GM21390 (cell line): ENCODE data around the gene PTGES.

Source experiments
- ATAC-seq: cut with Tn5 transposase; IDR thresholded peaks from one replicate; pipeline ENCODE4 v1.9.1; 2021; ENCODE audit not compliant: unreplicated experiment

PTGES gene

DNA sequence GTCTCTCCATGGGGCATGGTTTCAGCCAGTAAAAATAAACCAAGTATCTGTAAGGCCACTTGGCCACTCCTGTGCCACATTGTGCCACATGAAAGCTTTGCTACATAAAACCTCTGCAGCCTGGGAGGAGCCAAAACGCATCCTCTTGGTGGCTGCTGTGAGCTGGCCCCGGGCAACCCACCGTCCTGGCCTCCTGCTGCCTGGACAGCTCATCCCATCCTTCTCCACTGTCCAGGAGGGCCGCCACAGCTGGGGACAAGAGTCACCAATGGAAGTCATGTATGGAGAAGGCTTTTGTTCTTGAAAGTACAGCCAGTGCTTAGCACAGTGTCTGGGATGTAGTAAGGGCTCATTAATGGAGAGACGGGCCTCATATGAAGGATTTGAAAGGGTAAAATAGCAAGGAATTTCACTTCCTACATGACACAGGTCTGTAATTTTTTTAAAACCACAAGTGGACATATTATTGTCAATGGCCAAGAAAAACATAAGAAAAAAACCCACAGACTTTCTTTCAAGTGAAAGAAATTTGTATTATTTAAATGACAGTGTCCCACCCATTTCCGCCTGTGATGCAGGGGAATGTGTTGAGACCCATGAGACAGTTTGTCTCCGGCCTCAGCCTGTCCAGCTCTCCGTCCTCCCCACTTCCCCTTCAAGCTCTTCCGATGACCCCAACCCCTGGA lies 6.6 kb downstream of the PTGES start:
- no peak for ATAC-seq

DNA sequence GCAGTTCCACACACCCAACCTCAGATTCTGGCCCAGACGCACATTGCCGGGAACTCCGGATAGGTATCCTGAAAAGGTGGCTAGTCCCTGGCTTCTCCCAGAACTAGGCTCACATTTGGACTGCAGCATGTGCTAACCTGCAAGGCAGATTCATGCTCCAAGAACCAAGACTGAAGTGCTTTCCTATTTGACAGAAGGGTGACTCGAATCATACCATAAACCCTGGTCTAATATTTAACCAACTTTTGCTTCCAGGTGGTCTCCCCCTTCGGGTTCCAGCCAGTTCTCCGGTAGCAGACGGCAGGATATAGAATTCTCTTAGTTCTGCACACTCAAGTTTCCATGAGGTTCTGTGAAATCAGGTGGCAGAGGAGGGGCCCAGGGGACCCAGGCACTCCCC lies 7.6 kb downstream of the PTGES start:
- no peak for ATAC-seq

DNA sequence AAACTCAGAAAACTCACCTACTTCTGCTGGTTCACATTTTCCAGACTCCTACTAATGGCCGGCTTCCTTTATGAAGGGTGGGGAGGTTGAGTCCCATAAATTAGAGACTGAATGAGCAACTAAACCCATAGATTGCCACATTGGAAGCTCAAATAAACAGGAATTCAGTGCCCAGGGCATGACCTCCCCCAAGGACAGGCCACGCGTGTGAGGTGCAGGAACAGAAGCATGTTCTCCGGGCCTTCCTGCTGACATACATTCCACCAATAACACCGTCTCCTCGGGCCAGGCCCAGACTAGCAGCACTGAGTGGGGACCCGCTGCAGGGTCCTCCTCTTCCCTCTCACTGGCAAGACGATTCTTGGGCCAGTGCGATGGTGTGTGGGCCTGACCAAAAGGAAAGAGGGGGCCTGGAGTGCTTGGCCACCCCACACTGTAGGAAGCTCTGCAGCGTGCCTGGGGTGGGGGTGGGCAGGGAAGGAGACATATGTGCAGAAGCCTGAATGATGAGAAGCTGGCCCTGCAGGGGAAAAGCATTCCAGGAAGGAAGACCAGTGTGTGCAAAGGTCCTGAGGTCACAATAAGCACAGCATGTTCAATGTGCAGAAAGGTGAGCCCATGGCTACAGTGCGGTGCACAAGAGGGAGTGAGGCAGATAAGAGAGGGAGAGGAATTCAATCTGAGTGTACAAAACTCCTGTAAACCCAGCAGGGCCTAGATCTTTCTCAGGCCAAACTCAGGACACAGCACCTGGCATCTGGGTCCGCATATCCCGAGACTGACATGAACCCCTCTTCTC lies 12.0 kb downstream of the PTGES start:
- no peak for ATAC-seq

DNA sequence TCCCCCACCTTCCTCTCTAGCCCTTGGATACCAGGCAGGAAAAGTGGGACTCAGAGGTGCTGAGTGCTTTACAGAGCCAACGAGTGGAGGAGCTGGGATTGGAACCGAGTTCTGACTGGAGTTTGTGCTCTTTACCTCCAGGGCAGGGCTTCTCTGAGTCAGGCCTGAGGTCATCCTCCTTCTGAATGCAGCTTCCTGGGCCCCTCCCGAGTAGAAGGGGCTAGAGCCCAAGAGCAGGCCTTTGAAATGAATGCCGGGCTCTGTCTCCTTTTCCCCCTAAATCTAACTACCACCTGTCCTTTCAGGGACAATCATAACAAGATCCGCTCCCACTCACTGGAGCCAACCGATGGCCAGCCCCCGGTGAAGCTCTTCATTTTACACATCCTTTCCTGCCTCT lies 12.7 kb downstream of the PTGES start:
- ATAC-seq, result no peak

DNA sequence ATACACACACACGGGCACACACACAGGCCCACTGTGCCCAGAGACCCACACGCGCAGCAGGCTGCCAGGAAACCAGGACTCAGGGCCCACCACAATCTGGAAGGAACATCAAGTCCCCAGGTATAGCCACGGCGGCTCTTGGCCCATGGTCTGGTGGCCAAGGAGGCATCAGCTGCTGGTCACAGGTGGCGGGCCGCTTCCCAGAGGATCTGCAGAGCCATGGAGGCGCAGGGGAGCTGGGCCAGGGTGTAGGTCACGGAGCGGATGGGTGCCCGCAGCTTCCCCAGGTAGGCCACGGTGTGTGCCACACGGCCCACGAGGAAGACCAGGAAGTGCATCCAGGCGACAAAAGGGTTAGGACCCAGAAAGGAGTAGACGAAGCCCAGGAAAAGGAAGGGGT lies 13.4 kb downstream of the PTGES start:
- ATAC-seq, result no peak

DNA sequence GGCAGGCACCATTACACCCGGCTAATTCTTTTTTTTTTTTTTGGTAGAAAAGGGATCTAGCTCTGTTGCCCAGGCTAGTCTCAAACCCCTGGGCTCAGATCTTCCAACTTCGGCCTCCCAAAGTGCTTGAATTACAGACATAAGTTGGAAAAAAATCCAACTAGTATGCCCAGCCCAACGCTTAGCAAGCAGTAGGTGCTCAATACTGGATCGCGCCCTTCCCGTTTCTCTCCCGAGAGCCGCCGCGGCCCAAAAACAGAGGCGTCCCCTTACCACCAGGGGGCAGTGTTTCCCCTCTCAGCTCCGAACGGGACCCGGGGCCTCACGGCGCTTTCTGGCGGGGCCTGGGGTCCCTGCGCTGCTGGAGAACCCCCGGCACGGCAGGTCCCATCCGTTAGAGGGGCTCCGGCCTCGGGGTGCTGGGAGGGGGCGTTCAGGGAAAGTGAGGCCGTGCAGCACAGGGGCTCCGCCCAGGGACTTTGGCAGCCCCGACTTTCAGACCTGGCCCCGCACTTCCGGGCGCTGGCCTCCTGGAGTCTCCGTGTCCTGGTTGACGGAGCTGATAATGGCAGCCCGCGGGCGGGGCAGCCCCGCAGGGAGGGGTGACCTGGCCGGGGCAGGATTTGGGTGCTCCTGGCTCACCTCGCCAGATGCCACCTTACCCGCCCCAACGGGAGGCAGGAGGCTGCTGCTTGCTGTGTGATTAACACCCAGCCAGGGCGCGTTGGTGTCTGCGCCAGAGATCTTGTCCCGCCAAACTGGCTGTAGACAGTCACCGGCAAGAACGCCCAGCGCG lies 15.2 kb downstream of the PTGES start:
- peak; percentile 57 for ATAC-seq

DNA sequence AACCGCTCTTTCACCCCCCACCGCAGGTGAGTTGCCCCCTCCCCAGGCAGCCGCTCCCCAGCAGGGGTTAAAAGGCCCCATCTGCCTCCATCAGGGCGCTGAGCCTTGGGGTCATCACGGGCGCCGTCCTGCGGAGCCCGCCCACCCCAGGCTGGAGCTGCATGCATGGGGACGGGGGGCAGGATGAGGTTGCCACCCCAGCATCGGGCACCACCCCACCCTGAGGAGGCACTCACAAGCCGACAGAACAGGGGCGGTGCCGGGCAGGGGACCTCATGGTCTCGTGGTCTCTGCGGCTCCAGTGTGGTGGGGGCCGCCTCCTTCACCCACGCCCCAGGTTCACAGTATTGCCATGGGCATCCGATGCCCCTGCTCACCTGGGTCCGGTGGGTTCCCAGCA lies 16.5 kb downstream of the PTGES start:
- no peak for ATAC-seq

DNA sequence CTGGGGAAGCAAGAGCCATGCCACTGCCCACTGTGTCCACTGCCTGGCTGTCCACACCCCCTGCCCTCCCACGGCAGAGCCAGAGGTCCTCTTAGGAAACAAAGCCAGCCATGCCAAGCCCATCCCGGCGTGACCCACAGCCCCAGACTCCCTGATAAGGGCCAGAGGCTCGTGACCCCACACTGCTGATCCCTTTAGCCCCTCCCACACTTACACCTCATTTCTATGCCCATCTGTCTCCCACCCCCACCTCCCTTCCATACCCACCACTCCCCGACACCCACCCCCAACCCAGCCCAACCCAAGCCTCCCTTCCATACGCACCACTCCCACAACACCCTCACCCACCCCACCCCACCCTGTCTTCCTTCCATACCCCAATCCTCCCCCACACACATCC lies 17.3 kb downstream of the PTGES start:
- no peak for ATAC-seq

DNA sequence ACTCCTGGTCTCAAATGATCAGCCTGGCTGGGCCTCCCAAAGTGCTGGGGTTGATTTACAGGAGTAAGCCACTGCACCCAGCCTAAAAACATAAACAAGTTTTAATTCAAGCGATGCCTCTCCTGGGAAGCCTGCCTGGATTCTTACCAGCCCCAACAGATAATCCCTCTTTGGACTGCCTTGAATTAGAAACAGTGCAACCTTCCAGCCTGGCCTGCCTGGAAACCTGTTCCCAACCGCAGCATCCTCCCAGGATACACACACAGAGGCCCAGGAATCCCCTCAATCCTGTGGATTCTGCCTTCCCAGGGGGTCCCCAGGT lies 19.2 kb downstream of the PTGES start:
- ATAC-seq, result no peak

DNA sequence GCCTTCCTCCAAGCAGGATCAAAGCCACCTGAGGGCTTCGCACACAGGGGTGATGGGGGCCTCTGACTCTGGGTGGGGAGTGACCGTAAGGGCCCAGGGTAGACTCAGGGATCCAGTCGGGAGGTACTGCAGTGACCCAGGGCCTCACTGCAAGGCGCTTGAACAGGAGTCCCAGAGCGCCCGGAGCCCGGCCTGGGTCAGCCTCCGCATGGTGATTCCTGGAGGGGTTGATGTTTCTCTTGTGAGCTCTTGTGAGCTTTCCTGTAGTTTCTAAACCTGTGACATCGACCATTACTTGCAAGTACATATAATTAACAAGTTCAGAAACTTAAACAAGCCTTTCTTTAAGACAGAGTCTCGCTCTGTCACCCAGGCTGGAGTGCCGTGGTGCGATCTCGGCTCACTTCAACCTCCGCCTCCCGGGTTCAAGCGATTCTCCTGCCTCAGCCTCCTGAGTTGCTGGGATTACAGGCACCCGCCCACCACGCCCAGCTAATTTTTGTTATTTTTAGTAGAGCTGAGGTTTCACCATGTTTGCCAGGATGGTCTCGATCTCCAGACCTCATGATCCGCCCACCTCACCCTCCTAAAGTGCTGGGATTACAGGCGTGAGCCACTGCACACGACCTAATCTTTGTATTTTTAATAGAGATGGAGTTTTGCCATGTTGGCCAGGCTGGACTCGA lies 19.8 kb downstream of the PTGES start:
- ATAC-seq, result no peak

DNA sequence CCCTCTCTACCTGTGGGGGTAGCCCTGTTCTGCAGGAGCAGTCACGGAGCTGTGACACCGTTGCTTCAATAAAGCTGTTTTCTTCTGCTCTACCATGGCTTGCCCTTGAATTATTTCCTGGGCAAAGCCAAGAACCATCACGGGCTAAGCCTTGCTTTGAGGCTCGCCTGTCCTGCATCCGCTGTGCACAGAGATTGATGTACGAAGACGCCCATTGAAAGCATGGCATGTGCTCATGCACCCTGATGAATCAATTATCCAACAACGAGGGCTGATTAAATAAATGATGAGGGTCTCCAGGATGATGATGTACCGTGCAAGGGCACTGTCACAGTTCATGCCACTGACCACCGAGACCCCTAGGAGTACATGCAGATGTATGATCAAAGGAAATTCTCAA lies 20.7 kb downstream of the PTGES start:
- no peak for ATAC-seq

DNA sequence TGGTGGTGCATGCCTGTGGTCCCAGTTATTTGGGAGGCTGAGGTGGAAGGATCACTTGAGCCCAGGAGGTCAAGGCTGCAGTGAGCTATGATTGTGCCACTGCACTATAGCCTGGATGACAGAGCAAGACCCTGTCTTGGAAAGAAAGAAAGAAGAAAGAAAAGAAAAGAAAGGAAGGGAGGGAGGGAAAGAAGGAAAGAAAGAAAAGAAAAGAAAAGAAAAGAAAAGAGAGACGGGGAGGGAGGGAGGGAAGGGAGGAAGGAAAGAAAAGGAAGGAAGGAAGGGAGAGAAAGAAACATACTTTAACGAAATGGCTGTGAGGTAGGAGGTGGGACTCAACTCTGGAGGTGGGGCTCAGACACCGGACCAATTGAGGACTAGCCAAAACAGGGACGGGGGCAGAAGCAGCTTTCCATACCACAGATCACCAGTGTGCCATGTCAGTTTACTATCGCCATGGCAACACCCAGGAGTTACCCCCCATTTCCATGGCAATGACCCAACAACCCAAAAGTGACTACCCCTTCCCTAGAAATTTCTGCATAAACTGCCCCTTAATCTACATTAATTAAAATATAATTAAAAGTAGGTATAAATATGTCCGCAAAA lies 21.3 kb downstream of the PTGES start:
- ATAC-seq, result no peak

DNA sequence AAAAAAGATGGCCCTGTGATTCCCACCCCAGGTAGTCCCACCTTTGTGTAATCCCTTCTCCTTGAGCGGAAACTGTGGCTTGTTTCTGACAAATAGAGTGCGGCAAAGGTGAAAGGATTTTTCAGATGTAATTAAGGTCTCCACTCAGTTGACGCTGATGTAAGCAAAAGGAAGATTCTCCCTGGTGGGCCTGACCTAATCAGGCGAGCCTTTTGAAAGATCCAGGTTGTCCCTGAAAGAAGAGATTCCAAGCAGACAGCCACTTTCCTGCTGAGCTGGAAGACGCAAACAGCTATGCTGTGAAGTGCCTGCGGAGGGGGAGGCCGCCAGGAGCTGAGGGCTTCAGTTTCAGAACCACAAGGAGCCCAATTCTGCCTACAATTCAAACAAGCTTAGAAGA lies 24.1 kb downstream of the PTGES start:
- no peak for ATAC-seq

DNA sequence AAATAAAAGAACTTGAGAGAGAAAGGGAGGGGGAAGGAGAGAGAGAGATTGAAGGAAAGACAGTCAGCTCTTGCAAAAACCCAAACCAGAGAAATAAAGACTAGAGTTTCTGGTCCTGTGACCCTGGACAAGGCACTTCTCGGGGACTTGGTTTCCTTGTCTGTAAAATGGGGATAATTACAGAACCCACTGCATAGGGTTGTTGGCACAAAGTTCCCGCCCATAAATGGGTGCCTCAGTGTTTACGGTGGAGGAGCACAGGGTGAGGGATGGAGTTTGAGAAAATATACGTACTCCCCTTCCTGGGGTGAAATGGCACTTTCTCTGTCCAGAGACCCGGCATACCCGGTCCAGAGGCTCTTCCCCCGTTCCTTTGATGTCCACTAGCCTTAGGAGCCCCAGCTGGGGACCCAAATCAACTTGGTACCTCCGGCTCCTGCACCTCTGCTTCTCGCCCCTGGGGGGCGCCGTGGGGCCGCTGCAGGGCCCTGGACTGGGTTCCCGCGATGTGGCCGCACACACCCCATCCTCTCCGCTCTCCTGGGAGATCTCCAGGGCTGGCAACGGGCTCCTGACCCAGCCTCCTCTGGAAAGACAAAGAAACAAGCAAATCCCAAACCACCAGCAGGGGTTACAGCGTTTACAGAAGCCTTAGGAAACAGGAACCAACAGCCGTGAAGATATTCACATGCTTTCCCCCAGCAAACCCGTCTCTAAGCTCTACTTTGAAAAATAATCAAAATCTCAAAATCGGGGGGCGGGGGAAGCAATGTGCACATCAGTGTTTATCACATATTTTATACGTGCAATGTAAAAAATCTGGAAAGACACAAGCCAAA lies 26.3 kb downstream of the PTGES start:
- no peak for ATAC-seq

DNA sequence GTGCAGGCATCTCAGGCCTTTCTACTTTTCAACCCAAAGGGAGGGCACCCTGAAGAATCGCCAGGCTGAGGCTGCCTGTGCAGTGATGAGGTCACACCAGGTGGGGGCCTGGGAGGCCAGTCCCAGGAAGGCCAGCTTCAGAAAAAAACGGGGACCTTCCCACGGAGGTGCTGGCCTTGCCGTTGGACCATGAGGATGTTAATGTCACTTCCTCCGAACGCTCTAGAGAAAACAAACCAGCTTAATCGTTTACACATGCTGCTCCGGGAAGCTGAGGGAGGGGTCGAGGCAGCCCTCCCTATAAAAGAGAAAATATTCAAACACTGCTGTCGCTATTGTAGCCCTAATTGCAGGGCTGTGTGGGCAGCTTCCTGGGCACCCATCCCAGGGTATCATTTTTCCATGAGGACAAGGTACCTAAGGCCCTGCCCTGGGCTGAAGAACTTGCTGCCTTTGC lies 27.0 kb downstream of the PTGES start:
- no peak for ATAC-seq

DNA sequence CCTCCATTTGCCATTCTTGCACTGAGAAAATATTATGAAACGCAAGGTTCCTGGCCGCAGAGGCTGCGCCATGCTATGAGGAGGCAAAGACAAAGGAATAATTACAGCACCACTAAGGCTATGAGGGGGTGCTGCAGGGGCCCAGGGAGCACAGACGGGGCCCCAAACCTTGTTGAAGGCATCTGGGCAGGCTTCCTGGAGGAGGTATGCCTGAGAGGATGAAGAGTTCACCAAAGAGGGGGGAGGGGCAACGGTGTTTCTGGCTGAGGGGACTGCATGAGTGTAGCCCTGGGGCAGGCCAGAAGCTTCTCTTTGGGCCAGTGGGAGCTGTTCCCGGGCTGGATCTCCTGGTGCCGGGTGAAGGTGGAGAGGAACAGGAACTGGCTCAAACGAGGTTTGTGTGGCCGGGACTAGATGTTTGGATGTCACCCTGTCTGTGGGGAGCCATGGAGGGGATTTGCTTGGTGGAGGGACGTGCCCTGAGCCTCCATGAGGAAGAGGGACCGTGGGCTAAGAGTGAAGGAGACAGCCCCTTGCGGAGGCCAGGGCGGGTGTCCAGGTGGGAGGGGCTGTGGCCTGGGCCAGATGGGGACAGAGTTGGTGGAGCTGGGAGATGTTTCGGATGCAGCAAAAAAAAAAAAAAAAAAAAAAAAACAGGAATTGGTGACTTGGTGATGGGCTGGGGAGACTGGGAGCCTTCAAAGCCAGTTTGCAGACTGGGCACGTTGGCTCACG lies 28.2 kb downstream of the PTGES start:
- ATAC-seq, result no peak

DNA sequence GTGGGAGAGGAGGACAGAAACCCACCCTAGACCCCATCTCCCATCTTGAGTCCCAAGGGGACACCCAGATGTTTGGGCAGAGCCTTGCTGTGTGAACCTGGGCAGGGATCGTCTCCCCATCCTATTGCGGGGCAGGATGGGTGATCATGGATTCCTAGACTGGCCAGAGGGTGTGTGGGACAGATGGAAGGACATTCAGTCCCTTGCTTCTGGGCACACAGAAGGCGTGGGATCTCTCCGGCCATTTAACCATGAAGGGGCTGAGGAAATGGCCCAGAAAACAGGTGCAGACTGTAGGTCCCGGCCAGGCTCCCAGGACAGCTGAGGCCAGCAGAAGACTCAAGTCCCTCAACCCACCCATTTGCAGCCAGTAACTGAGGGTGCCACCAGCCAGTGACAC lies 29.9 kb downstream of the PTGES start:
- no peak for ATAC-seq

DNA sequence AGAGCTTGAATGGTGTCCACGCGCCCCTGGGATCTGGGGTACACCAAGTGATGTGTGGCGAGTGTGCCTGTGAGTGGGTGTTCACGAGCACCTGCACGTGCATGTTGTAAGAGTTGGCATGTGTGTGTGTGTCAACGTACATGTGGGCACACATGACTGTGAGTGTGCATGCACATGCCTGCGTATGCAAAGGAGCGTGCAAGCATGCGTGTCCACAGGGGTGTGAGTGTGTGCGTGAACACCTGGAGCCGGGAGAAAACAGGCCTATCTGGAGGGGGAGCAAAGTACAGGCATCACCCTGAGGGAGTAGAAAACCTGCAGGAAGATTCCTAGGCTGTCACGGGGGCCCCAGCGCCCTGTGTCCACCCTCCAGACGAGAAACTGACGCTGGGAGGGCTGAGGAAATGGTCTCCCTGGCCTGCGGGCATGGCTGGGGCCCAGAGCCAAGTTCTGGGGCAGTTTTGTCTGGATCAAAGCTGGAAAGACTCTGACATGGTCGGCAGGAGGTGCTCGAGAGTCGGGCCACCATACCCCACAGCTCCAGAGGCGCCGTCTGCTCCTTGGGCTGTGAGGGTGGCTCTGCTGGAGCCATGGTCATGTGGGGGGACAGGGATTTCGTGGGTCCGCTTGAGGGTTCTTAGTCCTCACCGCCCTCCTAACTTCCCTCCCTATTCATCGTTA lies 31.8 kb downstream of the PTGES start:
- no peak for ATAC-seq
